ENCODE measurements around the gene NPC1L1. TPM values are rescaled to one million over a fixed set of nuclear protein-coding genes. Genes with fewer than 3 reads are reported as not detected.

NPC1L1 gene
- total RNA-seq, 1 experiment from 2014 or later = 6.5 TPM

- no peaks in the 10 kb centered on the region; the same call in none of the 2 replicates for H3K36me3 ChIP-seq (ENCODE audit: control insufficient read depth, insufficient read depth, low read length)
- ChIA-PET CTCF (no interaction called here), POLR2A (no interaction called here)
- Mint-ChIP-seq H3K9me3 (ENCODE audit: unreplicated experiment) (no peaks in the 10 kb centered on the region), H3K4me1 (ENCODE audit: low read depth, unreplicated experiment) (peaks cover 30% of the 10 kb centered on the region), H3K36me3 (ENCODE audit: insufficient read depth, unreplicated experiment) (peaks cover 65% of the 10 kb centered on the region), H3K4me3 (ENCODE audit: unreplicated experiment) (no peak overlapping the region), H3K27me3 (ENCODE audit: insufficient read depth, unreplicated experiment) (no peaks in the 10 kb centered on the region), H3K27ac (ENCODE audit: unreplicated experiment) (no peak overlapping the region)
- TF ChIP-seq CTCF (IDR thresholded peaks at IDR 0.05; ENCODE audit: insufficient read depth in 1 of 2, low read depth in 1 of 2, low read length in 1 of 2, severe bottlenecking in 1 of 2, unreplicated experiment in 1 of 2) = no peak
- no TSS peak for BruUV-seq (replicated peaks)
- no peaks in the 10 kb centered on the region for H3K9me3 ChIP-seq
- H3K4me3 ChIP-seq (ENCODE audit: low read depth, low read length) = no peak overlapping the region
- no peak for DNase-seq
- peaks cover 16% of the 10 kb centered on the region for H3K4me1 ChIP-seq
- intact Hi-C loops (cut with micrococcal nuclease; ENCODE audit: unreplicated experiment) = loop anchor here (10.0 kb wide), 1 partner anchor 337 kb away; no protein-coding TSS in a partner anchor
- H3K27me3 ChIP-seq (replicated peaks; ENCODE audit: control insufficient read depth, insufficient read depth, low read length) = no peaks in the 10 kb centered on the region
Observed at GRCh38 chr7:44471850-44472249, 69.3 kb downstream of the NPC1L1 start.

GRCh38 chr7:44471436-44471835 lies 69.7 kb downstream of the NPC1L1 start:
- Histone ChIP-seq H3K27me3 (replicated peaks; ENCODE audit: control insufficient read depth, insufficient read depth, low read length) (no peaks in the 10 kb centered on the region), H3K36me3 (ENCODE audit: control insufficient read depth, insufficient read depth, low read length) (no peaks in the 10 kb centered on the region; the same call in none of the 2 replicates), H3K9me3 (no peaks in the 10 kb centered on the region), H3K4me3 (ENCODE audit: low read depth, low read length) (no peak overlapping the region), H3K4me1 (peaks cover 16% of the 10 kb centered on the region)
- Mint-ChIP-seq H3K4me3 (ENCODE audit: unreplicated experiment) (no peak overlapping the region), H3K36me3 (ENCODE audit: insufficient read depth, unreplicated experiment) (peaks cover 64% of the 10 kb centered on the region), H3K27ac (ENCODE audit: unreplicated experiment) (no peak overlapping the region), H3K27me3 (ENCODE audit: insufficient read depth, unreplicated experiment) (no peaks in the 10 kb centered on the region), H3K4me1 (ENCODE audit: low read depth, unreplicated experiment) (peaks cover 30% of the 10 kb centered on the region), H3K9me3 (ENCODE audit: unreplicated experiment) (no peaks in the 10 kb centered on the region)
- POLR2A ChIA-PET = no interaction called here
- DNase-seq = no peak
- no TSS peak for BruUV-seq (replicated peaks)
- intact Hi-C loops (cut with micrococcal nuclease; ENCODE audit: unreplicated experiment) = loop anchor here (10.0 kb wide), 1 partner anchor 337 kb away; no protein-coding TSS in a partner anchor
- CTCF ChIA-PET = no interaction called here
- no peak for TF ChIP-seq CTCF (IDR thresholded peaks at IDR 0.05; ENCODE audit: insufficient read depth in 1 of 2, low read depth in 1 of 2, low read length in 1 of 2, severe bottlenecking in 1 of 2, unreplicated experiment in 1 of 2)

GRCh38 chr7:44470628-44471245 lies 70.4 kb downstream of the NPC1L1 start:
- H3K9me3 ChIP-seq = no peaks in the 10 kb centered on the region
- Mint-ChIP-seq H3K27ac (ENCODE audit: unreplicated experiment) (no peak overlapping the region), H3K27me3 (ENCODE audit: insufficient read depth, unreplicated experiment) (no peaks in the 10 kb centered on the region), H3K4me1 (ENCODE audit: low read depth, unreplicated experiment) (peaks cover 30% of the 10 kb centered on the region), H3K36me3 (ENCODE audit: insufficient read depth, unreplicated experiment) (peaks cover 62% of the 10 kb centered on the region), H3K9me3 (ENCODE audit: unreplicated experiment) (no peaks in the 10 kb centered on the region), H3K4me3 (ENCODE audit: unreplicated experiment) (no peak overlapping the region)
- H3K36me3 ChIP-seq (ENCODE audit: control insufficient read depth, insufficient read depth, low read length) = no peaks in the 10 kb centered on the region; the same call in none of the 2 replicates
- TF ChIP-seq CTCF (IDR thresholded peaks at IDR 0.05; ENCODE audit: insufficient read depth in 1 of 2, low read depth in 1 of 2, low read length in 1 of 2, severe bottlenecking in 1 of 2, unreplicated experiment in 1 of 2) = no peak
- no TSS peak for BruUV-seq (replicated peaks)
- DNase-seq = no peak
- intact Hi-C loops (cut with micrococcal nuclease; ENCODE audit: unreplicated experiment) = loop anchor here (10.0 kb wide), 1 partner anchor 336 kb away; no protein-coding TSS in a partner anchor
- ChIA-PET POLR2A (no interaction called here), CTCF (no interaction called here)
- H3K4me3 ChIP-seq (ENCODE audit: low read depth, low read length) = no peak overlapping the region
- peaks cover 16% of the 10 kb centered on the region for H3K4me1 ChIP-seq
- no peaks in the 10 kb centered on the region for H3K27me3 ChIP-seq (replicated peaks; ENCODE audit: control insufficient read depth, insufficient read depth, low read length)

Measured in Caco-2 (cell line).